ENCODE results near the gene WDPCP. TPM values are rescaled to one million over a fixed set of nuclear protein-coding genes. Genes with fewer than 3 reads are reported as not detected.

The WDPCP gene
- total and polyA plus RNA-seq, 2 of the 4 experiments (the other 2 are of a cell fraction) = 2.2 to 10.2 TPM

- Histone ChIP-seq H3K27ac (ENCODE audit: insufficient read depth, low read length) (no peak overlapping the region), H4K91ac (ENCODE audit: insufficient read depth, low read depth, low read length) (no peak overlapping the region), H4K5ac (ENCODE audit: low read depth, low read length) (no peak overlapping the region), H4K8ac (ENCODE audit: low read depth in 2 of 2, low read length in 2 of 2) (no peak overlapping the region), H2BK15ac (ENCODE audit: low read depth, low read length) (no peak overlapping the region), H3K4me3 (ENCODE audit: insufficient read depth, low read depth, low read length) (no peak overlapping the region), H2BK5ac (ENCODE audit: low read depth, low read length, poor library complexity, severe bottlenecking) (no peak overlapping the region), H3K14ac (replicated peaks; ENCODE audit: low read depth, low read length) (no peak overlapping the region), H3K18ac (ENCODE audit: low read depth, low read length) (no peak overlapping the region), H3K9me3 (ENCODE audit: control insufficient read depth, insufficient read depth, low read length) (no peaks in the 10 kb centered on the region), H3K56ac (ENCODE audit: extremely low read depth, insufficient read depth, low read length) (no peak overlapping the region), H2AK9ac (replicated peaks; ENCODE audit: low read depth, low read length, poor library complexity) (no peak overlapping the region), H4K20me1 (ENCODE audit: insufficient read depth, low read length) (no peaks in the 10 kb centered on the region), H3K23ac (ENCODE audit: low read depth, low read length) (no peak overlapping the region), H2BK20ac (ENCODE audit: low read depth, low read length) (no peak overlapping the region), H2BK120ac (ENCODE audit: low read depth, low read length) (no peak overlapping the region), H2AK5ac (ENCODE audit: low read depth, low read length) (no peak overlapping the region), H3K36me3 (ENCODE audit: control insufficient read depth, insufficient read depth, low read length) (no peaks in the 10 kb centered on the region), H3K9ac (ENCODE audit: low read depth, low read length) (no peak overlapping the region), H3K9me1 (ENCODE audit: insufficient read depth, low read length) (no peaks in the 10 kb centered on the region), H3K79me1 (ENCODE audit: low read depth in 1 of 2, low read length in 2 of 2) (no peaks in the 10 kb centered on the region), H3K4ac (ENCODE audit: low read depth, low read length) (no peak overlapping the region), H2AFZ (replicated peaks; ENCODE audit: low read length, poor library complexity) (no peak overlapping the region), H3K4me1 (ENCODE audit: control insufficient read depth, insufficient read depth, low read length) (no peaks in the 10 kb centered on the region), H3K27me3 (ENCODE audit: control insufficient read depth, insufficient read depth, low read length) (peaks cover 19% of the 10 kb centered on the region), H3K4me2 (ENCODE audit: low read depth, low read length) (no peak overlapping the region)
- 40% methylated on average over 1 of the region's 2 CpGs; no CpG with 5 or more reads in 1 of the 2 experiments for WGBS, 2 experiments (ENCODE audit: extremely low coverage in 2 of 2, insufficient read length in 1 of 2)
- BruUV-seq (replicated peaks) = no TSS peak
- in situ Hi-C loops (cut with MboI; ENCODE audit: low sequenced_read_pairs) = no loop called here
- ChIA-PET CTCF (no interaction called here), POLR2A (ENCODE audit: unreplicated experiment) (no interaction called here)
- TF ChIP-seq BHLHE40 (IDR thresholded peaks at IDR 0.05; ENCODE audit: low read depth, low read length) = no peak
- TF ChIP-seq RCOR1 (IDR thresholded peaks at IDR 0.05; ENCODE audit: insufficient replicate concordance, low read length) = no peak
- TF ChIP-seq MAFK (IDR thresholded peaks at IDR 0.05; ENCODE audit: low read depth, low read length) = no peak
- no peak for TF ChIP-seq RAD21 (IDR thresholded peaks at IDR 0.05; ENCODE audit: low read length)
- TF ChIP-seq USF2 (IDR thresholded peaks at IDR 0.05; ENCODE audit: low read depth, low read length) = no peak
- no peak for TF ChIP-seq CTCF (conservative IDR thresholded peaks at IDR 0.05; ENCODE audit: low read depth, low read length)
- TF ChIP-seq MXI1 (IDR thresholded peaks at IDR 0.05; ENCODE audit: borderline replicate concordance, low read depth, low read length) = no peak
- no peak for TF ChIP-seq SMC3 (IDR thresholded peaks at IDR 0.05; ENCODE audit: low read depth, low read length)
- TF ChIP-seq RFX5 (IDR thresholded peaks at IDR 0.05; ENCODE audit: low read depth, low read length) = no peak
- no peak for TF ChIP-seq FOS (IDR thresholded peaks at IDR 0.05; ENCODE audit: low read depth, low read length)
- TF ChIP-seq CHD1 (IDR thresholded peaks at IDR 0.05; ENCODE audit: low read depth, low read length) = no peak
- TF ChIP-seq NFE2L2 (IDR thresholded peaks at IDR 0.05; ENCODE audit: low read depth, low read length) = no peak
- TF ChIP-seq MAZ (IDR thresholded peaks at IDR 0.05; ENCODE audit: borderline replicate concordance, low read depth, low read length) = no peak
- TF ChIP-seq CEBPB (IDR thresholded peaks at IDR 0.05; ENCODE audit: low read depth, low read length) = no peak
- no peak for TF ChIP-seq POLR2A (IDR thresholded peaks at IDR 0.05; ENCODE audit: low read depth, low read length)
- TF ChIP-seq ELK1 (IDR thresholded peaks at IDR 0.05; ENCODE audit: borderline replicate concordance, low read depth, low read length) = no peak
- DNase-seq = no peak
- dilution Hi-C loops (cut with HindIII; ENCODE audit: low sequenced_read_pairs, unreplicated experiment) = no loop called here
- no peak for ATAC-seq (ENCODE audit: low read depth)
- intact Hi-C loops (cut with micrococcal nuclease) = no loop called here
These were observed 516.6 kb downstream of the WDPCP start for GRCh38 chr2:63071664-63072063.

All from IMR-90 (cell line).